Activated CD8-positive, alpha-beta memory T cell treated with anti-CD3 and anti-CD28 coated beads, Interleukin-2, amount 50 U/mL, for 1 hour (primary cell): ENCODE data around the gene BAHD1.
A peak's percentile ranks its signal among the peaks of the same experiment; 100 is the strongest.

Source experiments
- DNase-seq: peaks from one replicate; pipeline ENCODE4 v3.0.0-alpha.2; 2020; ENCODE audit errors: extremely low read depth

Gene BAHD1

GRCh38 chr15:40440743-40441564 is at the start of gene BAHD1:
TSS of gene BAHD1 (plus strand) at chr15:40440953. CDS start at chr15:40458465, 17,512 bp downstream.
- peak; percentile 84 for DNase-seq

GRCh38 chr15:40392986-40393948 is 47.5 kb upstream of the BAHD1 start:
- no peak for DNase-seq

- no peak for DNase-seq
Measured at GRCh38 chr15:40397688-40398412, 42.9 kb upstream of the BAHD1 start.

GRCh38 chr15:40398413-40398873 is 42.3 kb upstream of the BAHD1 start:
- no peak for DNase-seq

GRCh38 chr15:40399370-40399769 is 41.4 kb upstream of the BAHD1 start:
- no peak for DNase-seq

- DNase-seq = peak; percentile 74
Measured at GRCh38 chr15:40405501-40406381, 35.0 kb upstream of the BAHD1 start, which contains the start of gene IVD. TSS of gene IVD (plus strand) at chr15:40405795. CDS start at chr15:40405828, 33 bp downstream.

GRCh38 chr15:40407330-40407990 is 33.3 kb upstream of the BAHD1 start:
- DNase-seq = no peak

- DNase-seq = no peak
Measured at GRCh38 chr15:40409366-40409765, 31.4 kb upstream of the BAHD1 start.

- DNase-seq = no peak
Measured at GRCh38 chr15:40410476-40410875, 30.3 kb upstream of the BAHD1 start.

- no peak for DNase-seq
Measured at GRCh38 chr15:40412095-40412759, 28.5 kb upstream of the BAHD1 start.

GRCh38 chr15:40413036-40413435 is 27.7 kb upstream of the BAHD1 start:
- no peak for DNase-seq

- DNase-seq = no peak
Measured at GRCh38 chr15:40414816-40415215, 25.9 kb upstream of the BAHD1 start.

- no peak for DNase-seq
Measured at GRCh38 chr15:40415226-40415625, 25.5 kb upstream of the BAHD1 start.

- DNase-seq = no peak
Measured at GRCh38 chr15:40416056-40416455, 24.7 kb upstream of the BAHD1 start.

GRCh38 chr15:40418126-40418525 is 22.6 kb upstream of the BAHD1 start:
- DNase-seq = no peak

GRCh38 chr15:40420071-40420713 is 20.6 kb upstream of the BAHD1 start:
- DNase-seq = no peak

- DNase-seq = no peak
Measured at GRCh38 chr15:40420793-40421192, 20.0 kb upstream of the BAHD1 start.

- DNase-seq = peak; percentile 41
Measured at GRCh38 chr15:40421246-40422157, 19.3 kb upstream of the BAHD1 start.
